ENCODE results near the gene PAQR9.

PAQR9 gene

GRCh38 chr3:142913432-142913831 is 50.0 kb downstream of the PAQR9 start:
- TF ChIP-seq CTCF (IDR thresholded peaks at IDR 0.05; ENCODE audit: insufficient read depth, low read length, poor library complexity, severe bottlenecking) = no peak
- no peak for TF ChIP-seq EZH2phosphoT487 (conservative IDR thresholded peaks at IDR 0.05; ENCODE audit: low read length)
- Histone ChIP-seq H3K4me3 (ENCODE audit: insufficient read depth, low read length, poor library complexity, severe bottlenecking) (no peak overlapping the region), H3F3A (ENCODE audit: insufficient read depth) (no peaks in the 10 kb centered on the region), H3K27me3 (ENCODE audit: low read length) (no peaks in the 10 kb centered on the region), H4K20me1 (ENCODE audit: low read depth, low read length) (no peaks in the 10 kb centered on the region), H3K36me3 (ENCODE audit: low read length) (no peaks in the 10 kb centered on the region), H3K27ac (ENCODE audit: low read depth, low read length) (no peak overlapping the region), H2AFZ (ENCODE audit: low read depth, low read length, severe bottlenecking) (no peak overlapping the region), H3K4me2 (ENCODE audit: low read depth, low read length, poor library complexity, severe bottlenecking) (no peak overlapping the region), H3K9me3 (ENCODE audit: insufficient read depth, low read length) (no peaks in the 10 kb centered on the region), H3K79me2 (ENCODE audit: insufficient read depth, low read length) (no peaks in the 10 kb centered on the region), H3K9ac (ENCODE audit: low read length) (no peak overlapping the region), H3K9me2 (replicated peaks; ENCODE audit: insufficient read depth, low read length) (no peaks in the 10 kb centered on the region)

DNA sequence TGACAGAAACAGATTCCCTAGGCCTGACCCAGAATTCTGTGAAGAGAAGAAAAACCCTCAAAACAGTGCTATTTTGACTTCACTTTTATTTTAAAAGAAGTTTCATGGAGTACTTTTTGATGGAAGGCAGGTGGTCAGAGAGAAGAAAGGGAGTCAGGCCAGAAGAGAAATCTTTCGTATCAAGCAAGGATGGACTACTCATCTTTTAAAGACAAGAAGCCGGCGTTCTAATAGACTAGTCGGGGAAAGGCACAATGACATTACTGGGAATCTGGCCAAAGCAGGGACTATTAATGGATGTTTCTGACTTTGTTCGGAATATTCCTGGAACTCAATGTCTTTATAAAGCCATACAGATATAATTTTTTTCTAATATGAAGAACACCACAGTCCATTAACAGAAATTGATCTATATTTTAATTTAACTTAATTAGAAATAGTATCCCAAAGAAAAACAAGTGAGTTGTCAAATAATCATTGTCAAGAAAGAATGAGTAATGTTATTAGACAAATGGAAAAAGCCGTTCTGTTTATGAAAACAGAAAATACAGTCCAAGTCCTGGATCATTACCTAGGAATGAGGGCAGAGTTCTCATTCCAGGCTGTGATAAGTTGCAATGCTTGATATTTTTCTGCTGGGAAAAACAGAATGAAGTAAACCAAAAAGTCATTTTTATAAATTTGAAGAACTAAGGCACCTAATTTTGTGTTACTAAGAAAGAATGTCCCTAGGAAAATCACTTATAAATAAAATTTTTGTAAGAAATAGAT is 50.9 kb downstream of the PAQR9 start:
- TF ChIP-seq CTCF (IDR thresholded peaks at IDR 0.05; ENCODE audit: insufficient read depth, low read length, poor library complexity, severe bottlenecking) (no peak), EZH2phosphoT487 (conservative IDR thresholded peaks at IDR 0.05; ENCODE audit: low read length) (no peak)

More for the DNA sequence above, 50.9 kb downstream of the PAQR9 start:
- H3F3A ChIP-seq (ENCODE audit: insufficient read depth) = no peaks in the 10 kb centered on the region
- H3K4me3 ChIP-seq (ENCODE audit: insufficient read depth, low read length, poor library complexity, severe bottlenecking) = no peak overlapping the region
- H3K9me3 ChIP-seq (ENCODE audit: insufficient read depth, low read length) = no peaks in the 10 kb centered on the region
- H3K27ac ChIP-seq (ENCODE audit: low read depth, low read length) = no peak overlapping the region
- H3K9me2 ChIP-seq (replicated peaks; ENCODE audit: insufficient read depth, low read length) = no peaks in the 10 kb centered on the region
- H2AFZ ChIP-seq (ENCODE audit: low read depth, low read length, severe bottlenecking) = no peak overlapping the region
- no peaks in the 10 kb centered on the region for H3K36me3 ChIP-seq (ENCODE audit: low read length)
- no peaks in the 10 kb centered on the region for H3K27me3 ChIP-seq (ENCODE audit: low read length)
- H4K20me1 ChIP-seq (ENCODE audit: low read depth, low read length) = no peaks in the 10 kb centered on the region
- H3K9ac ChIP-seq (ENCODE audit: low read length) = no peak overlapping the region
- H3K79me2 ChIP-seq (ENCODE audit: insufficient read depth, low read length) = no peaks in the 10 kb centered on the region
- H3K4me2 ChIP-seq (ENCODE audit: low read depth, low read length, poor library complexity, severe bottlenecking) = no peak overlapping the region

All from SU-DHL-6 (cell line).